Lung (tissue), 12 donors: ENCODE measurements around the gene KLHDC4. TPM values are rescaled to one million over a fixed set of nuclear protein-coding genes. Genes with fewer than 3 reads are reported as not detected.

Experiments
- ATAC-seq: fragments of 200-7000 bp; cut with Tn5 transposase; one replicate; pipeline ENCODE4 v1.9.1; 2020; ENCODE audit warnings: moderate number of reproducible peaks; ENCODE audit not compliant: insufficient read depth, low FRiP score
- DNase-seq, 3 donors: peaks; one replicate each; pipeline ENCODE4 v3.0.0-alpha.2; 2013 to 2017
- H3K27ac ChIP-seq, 2 donors: one replicate each; pipeline ENCODE4 v1.5.1; 2013; ENCODE audit warnings: mild to moderate bottlenecking in 2 of 2, moderate library complexity in 2 of 2, control low read depth in 1 of 2, inconsistent platforms in 1 of 2, low read depth in 1 of 2, low read length in 1 of 2
- H3K27me3 ChIP-seq, 3 donors: one replicate each; pipeline ENCODE4 v1.5.1; 2013; ENCODE audit warnings: low read length in 2 of 3; ENCODE audit not compliant: control insufficient read depth in 3 of 3, insufficient read depth in 3 of 3
- H3K36me3 ChIP-seq, 4 donors: one replicate each; pipeline ENCODE4 v1.5.1; 2013; ENCODE audit warnings: low read length in 4 of 4, mild to moderate bottlenecking in 1 of 4, moderate library complexity in 1 of 4; ENCODE audit not compliant: control insufficient read depth in 4 of 4, insufficient read depth in 4 of 4
- H3K4me1 ChIP-seq, 5 donors: one replicate each; pipeline ENCODE4 v1.5.1; 2013; ENCODE audit warnings: low read length in 5 of 5, mild to moderate bottlenecking in 2 of 5, moderate library complexity in 1 of 5; ENCODE audit not compliant: control insufficient read depth in 5 of 5, insufficient read depth in 5 of 5
- H3K4me3 ChIP-seq: one replicate; pipeline ENCODE4 v1.5.1; 2013; ENCODE audit warnings: mild to moderate bottlenecking, control low read depth, moderate library complexity
- H3K9ac ChIP-seq, 2 donors: one replicate each; pipeline ENCODE4 v1.5.1; 2013; ENCODE audit warnings: low read length in 2 of 2, control low read depth in 1 of 2; ENCODE audit not compliant: insufficient read depth in 1 of 2
- H3K9me3 ChIP-seq, 4 donors: one replicate each; pipeline ENCODE4 v1.5.1; 2013; ENCODE audit warnings: low read length in 3 of 4, mild to moderate bottlenecking in 1 of 4, moderate library complexity in 1 of 4; ENCODE audit not compliant: control insufficient read depth in 4 of 4, insufficient read depth in 3 of 4
- WGBS, 2 donors: extraction: QIAGEN DNeasy Blood & Tissue Kit; methylation state at CpG; one replicate each; pipeline ENCODE4 v1.1.7; 2013; 5-methylcytosine and 5-hydroxymethylcytosine counted together
- polyA plus RNA-seq, 2 donors: library from polyadenylated mRNA; stranded (reverse); fragments of 200-250 nt; gene quantifications; one replicate each; pipeline ENCODE4 v1.2.1, GENCODE V29; 2013
- total RNA-seq, 2 donors: library from RNA; depleted of rRNA in 1 of 2; stranded (reverse); fragments of >200 nt in 1 of 2; gene quantifications; one replicate each; pipeline ENCODE4 v1.2.1, GENCODE V29; 2014 to 2021
- TF ChIP-seq, protein P1 (sequence below): IDR thresholded peaks from 2 replicates; pipeline ENCODE4 v1.5.1; 2012; ENCODE audit warnings: mild to moderate bottlenecking; ENCODE audit errors: control extremely low read depth, extremely low read depth
- donor health status: control.
- donor health status: control.
- donor health status: Bipolar disorder and iron deficiency.
- donor health status: healthy.
- donor health status: DM: yes; HTN: yes; CAD: no.

KLHDC4 gene
- total and polyA plus RNA-seq, 4 donors: 23.3 to 48.4 (median 38.4) TPM

GRCh38 chr16:87689956-87690465 is 75.8 kb downstream of the KLHDC4 start:
- TF ChIP-seq, protein P1, sequence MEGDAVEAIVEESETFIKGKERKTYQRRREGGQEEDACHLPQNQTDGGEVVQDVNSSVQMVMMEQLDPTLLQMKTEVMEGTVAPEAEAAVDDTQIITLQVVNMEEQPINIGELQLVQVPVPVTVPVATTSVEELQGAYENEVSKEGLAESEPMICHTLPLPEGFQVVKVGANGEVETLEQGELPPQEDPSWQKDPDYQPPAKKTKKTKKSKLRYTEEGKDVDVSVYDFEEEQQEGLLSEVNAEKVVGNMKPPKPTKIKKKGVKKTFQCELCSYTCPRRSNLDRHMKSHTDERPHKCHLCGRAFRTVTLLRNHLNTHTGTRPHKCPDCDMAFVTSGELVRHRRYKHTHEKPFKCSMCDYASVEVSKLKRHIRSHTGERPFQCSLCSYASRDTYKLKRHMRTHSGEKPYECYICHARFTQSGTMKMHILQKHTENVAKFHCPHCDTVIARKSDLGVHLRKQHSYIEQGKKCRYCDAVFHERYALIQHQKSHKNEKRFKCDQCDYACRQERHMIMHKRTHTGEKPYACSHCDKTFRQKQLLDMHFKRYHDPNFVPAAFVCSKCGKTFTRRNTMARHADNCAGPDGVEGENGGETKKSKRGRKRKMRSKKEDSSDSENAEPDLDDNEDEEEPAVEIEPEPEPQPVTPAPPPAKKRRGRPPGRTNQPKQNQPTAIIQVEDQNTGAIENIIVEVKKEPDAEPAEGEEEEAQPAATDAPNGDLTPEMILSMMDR: no peak
- Histone ChIP-seq H3K27me3 (no peaks in the 10 kb centered on the region), H3K4me1 (peaks cover 0 to 5% (median 0%) of the 10 kb centered on the region in 5 donors), H3K27ac (no peak overlapping the region), H3K4me3 (no peak overlapping the region), H3K9ac (no peak overlapping the region), H3K9me3 (no peaks in the 10 kb centered on the region), H3K36me3 (no peaks in the 10 kb centered on the region)
- no peak for DNase-seq
- no peak for ATAC-seq
- 93 to 95% methylated on average over 46 of the region's 46 CpGs for WGBS, 2 donors

GRCh38 chr16:87688876-87689815 is 76.6 kb downstream of the KLHDC4 start:
- no peaks in the 10 kb centered on the region for H3K27me3 ChIP-seq
- no peak for DNase-seq

GRCh38 chr16:87687998-87688529 is 77.7 kb downstream of the KLHDC4 start:
- Histone ChIP-seq H3K27ac (no peak overlapping the region), H3K4me1 (peaks cover 0 to 5% (median 0%) of the 10 kb centered on the region in 5 donors), H3K4me3 (no peak overlapping the region), H3K9ac (no peak overlapping the region), H3K27me3 (no peaks in the 10 kb centered on the region), H3K9me3 (no peaks in the 10 kb centered on the region), H3K36me3 (no peaks in the 10 kb centered on the region)
- no peak for DNase-seq
- TF ChIP-seq, protein P1: no peak
- ATAC-seq: no peak
- WGBS, 2 donors: 85 to 89% methylated on average over 14 of the region's 14 CpGs

More at GRCh38 chr16:87688876-87689815, 76.6 kb downstream of the KLHDC4 start:
- Histone ChIP-seq H3K9ac (no peak overlapping the region), H3K4me3 (no peak overlapping the region), H3K36me3 (no peaks in the 10 kb centered on the region), H3K4me1 (peaks cover 0 to 5% (median 0%) of the 10 kb centered on the region in 5 donors), H3K27ac (no peak overlapping the region), H3K9me3 (no peaks in the 10 kb centered on the region)
- no peak for ATAC-seq
- WGBS, 2 donors: 88 to 91% methylated on average over 44 to 45 of the region's 45 CpGs
- TF ChIP-seq, protein P1: no peak
